ENCODE measurements around the gene GIPC1. TPM values are rescaled to one million over a fixed set of nuclear protein-coding genes. Genes with fewer than 3 reads are reported as not detected.

The GIPC1 gene
- total and polyA plus RNA-seq, 9 of the 15 experiments (the other 6 are each of a cell fraction or from before 2014, with no cell fraction given) = 0.49 to 54.7 (median 24.8) TPM

DNA sequence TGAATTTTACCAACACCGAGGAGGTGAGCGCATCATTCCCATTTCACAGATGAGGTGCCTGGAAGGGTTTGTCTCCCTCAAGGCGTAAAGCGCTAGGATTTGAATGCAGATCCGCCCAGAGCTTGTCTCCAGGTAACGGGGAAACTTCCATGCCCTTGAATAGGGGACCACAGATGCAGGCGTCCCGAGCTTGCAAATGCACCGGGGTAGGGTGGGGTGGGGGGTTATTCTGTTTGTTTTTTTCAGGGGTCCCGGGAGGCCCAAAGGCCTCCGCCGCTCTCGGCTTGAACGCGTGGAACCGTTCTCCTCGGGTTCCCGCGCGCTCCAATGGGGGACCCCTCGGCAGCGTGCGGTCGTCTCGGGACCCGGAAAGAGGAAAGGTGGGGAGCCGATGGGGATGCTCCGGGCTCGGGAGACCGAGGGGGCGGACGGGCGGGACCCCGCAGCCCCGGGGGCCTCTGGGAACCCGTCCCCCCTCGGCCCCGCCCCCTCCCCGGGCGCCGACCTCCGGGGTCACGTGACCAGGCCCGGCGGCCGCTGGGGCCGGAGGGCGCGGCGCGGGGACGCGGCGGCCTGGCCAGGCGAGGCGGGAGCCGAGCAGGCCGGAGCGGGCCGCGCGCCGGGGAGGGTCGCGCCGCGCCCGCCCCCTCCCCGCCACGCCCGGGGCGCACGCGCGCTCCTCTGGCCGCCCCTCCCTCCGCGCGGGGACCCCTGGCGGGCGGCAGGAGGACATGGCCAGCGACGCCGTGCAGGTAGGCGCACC is 63.0 kb downstream of the GIPC1 start, which contains the start of gene PKN1 (continued):
- TF ChIP-seq KLF6 (CRISPR knock-in tag; IDR thresholded peaks at IDR 0.05; ENCODE audit: borderline replicate concordance) (no peak), GATAD2B (IDR thresholded peaks at IDR 0.05; ENCODE audit: borderline replicate concordance) (0 out of 2 replicates have a peak, but pooled peaks have one; percentile 17), BHLHE40 (IDR thresholded peaks at IDR 0.05; ENCODE audit: low read length) (peak; percentile 54), CBX3 (IDR thresholded peaks at IDR 0.05; ENCODE audit: borderline replicate concordance in 1 of 2, low read length in 2 of 2) (0 out of 3 replicates have a peak, but pooled peaks of 1 of the 2 experiments have one; percentile 10), MBD2 (IDR thresholded peaks at IDR 0.05; ENCODE audit: borderline replicate concordance, low read depth) (no peak), ZBTB1 (CRISPR knock-in tag; IDR thresholded peaks at IDR 0.05; ENCODE audit: borderline replicate concordance, low read depth) (peak; percentile 19; the same call in 1 of the 2 replicates), CBX1 (IDR thresholded peaks at IDR 0.05; ENCODE audit: low read depth) (0 out of 2 replicates have a peak, but pooled peaks have one; percentile 32), CCNT2 (IDR thresholded peaks at IDR 0.05; ENCODE audit: borderline replicate concordance, extremely low read depth, insufficient read length, low read depth, low read length) (peak; percentile 46)
- TF ChIP-seq, protein P1, sequence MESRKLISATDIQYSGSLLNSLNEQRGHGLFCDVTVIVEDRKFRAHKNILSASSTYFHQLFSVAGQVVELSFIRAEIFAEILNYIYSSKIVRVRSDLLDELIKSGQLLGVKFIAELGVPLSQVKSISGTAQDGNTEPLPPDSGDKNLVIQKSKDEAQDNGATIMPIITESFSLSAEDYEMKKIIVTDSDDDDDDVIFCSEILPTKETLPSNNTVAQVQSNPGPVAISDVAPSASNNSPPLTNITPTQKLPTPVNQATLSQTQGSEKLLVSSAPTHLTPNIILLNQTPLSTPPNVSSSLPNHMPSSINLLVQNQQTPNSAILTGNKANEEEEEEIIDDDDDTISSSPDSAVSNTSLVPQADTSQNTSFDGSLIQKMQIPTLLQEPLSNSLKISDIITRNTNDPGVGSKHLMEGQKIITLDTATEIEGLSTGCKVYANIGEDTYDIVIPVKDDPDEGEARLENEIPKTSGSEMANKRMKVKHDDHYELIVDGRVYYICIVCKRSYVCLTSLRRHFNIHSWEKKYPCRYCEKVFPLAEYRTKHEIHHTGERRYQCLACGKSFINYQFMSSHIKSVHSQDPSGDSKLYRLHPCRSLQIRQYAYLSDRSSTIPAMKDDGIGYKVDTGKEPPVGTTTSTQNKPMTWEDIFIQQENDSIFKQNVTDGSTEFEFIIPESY (CRISPR knock-in tag; IDR thresholded peaks at IDR 0.05) = peak; percentile 87; the same call in 1 of the 2 replicates
- TF ChIP-seq, protein P2, sequence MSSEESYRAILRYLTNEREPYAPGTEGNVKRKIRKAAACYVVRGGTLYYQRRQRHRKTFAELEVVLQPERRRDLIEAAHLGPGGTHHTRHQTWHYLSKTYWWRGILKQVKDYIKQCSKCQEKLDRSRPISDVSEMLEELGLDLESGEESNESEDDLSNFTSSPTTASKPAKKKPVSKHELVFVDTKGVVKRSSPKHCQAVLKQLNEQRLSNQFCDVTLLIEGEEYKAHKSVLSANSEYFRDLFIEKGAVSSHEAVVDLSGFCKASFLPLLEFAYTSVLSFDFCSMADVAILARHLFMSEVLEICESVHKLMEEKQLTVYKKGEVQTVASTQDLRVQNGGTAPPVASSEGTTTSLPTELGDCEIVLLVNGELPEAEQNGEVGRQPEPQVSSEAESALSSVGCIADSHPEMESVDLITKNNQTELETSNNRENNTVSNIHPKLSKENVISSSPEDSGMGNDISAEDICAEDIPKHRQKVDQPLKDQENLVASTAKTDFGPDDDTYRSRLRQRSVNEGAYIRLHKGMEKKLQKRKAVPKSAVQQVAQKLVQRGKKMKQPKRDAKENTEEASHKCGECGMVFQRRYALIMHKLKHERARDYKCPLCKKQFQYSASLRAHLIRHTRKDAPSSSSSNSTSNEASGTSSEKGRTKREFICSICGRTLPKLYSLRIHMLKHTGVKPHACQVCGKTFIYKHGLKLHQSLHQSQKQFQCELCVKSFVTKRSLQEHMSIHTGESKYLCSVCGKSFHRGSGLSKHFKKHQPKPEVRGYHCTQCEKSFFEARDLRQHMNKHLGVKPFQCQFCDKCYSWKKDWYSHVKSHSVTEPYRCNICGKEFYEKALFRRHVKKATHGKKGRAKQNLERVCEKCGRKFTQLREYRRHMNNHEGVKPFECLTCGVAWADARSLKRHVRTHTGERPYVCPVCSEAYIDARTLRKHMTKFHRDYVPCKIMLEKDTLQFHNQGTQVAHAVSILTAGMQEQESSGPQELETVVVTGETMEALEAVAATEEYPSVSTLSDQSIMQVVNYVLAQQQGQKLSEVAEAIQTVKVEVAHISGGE (CRISPR knock-in tag; IDR thresholded peaks at IDR 0.05) = peak in 1 of 3 experiments; percentile 72; a peak in 2 of 6 replicates
- TF ChIP-seq, protein P3, sequence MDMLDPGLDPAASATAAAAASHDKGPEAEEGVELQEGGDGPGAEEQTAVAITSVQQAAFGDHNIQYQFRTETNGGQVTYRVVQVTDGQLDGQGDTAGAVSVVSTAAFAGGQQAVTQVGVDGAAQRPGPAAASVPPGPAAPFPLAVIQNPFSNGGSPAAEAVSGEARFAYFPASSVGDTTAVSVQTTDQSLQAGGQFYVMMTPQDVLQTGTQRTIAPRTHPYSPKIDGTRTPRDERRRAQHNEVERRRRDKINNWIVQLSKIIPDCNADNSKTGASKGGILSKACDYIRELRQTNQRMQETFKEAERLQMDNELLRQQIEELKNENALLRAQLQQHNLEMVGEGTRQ (CRISPR knock-in tag; IDR thresholded peaks at IDR 0.05) = peak; percentile 76
- TF ChIP-seq, protein P4, sequence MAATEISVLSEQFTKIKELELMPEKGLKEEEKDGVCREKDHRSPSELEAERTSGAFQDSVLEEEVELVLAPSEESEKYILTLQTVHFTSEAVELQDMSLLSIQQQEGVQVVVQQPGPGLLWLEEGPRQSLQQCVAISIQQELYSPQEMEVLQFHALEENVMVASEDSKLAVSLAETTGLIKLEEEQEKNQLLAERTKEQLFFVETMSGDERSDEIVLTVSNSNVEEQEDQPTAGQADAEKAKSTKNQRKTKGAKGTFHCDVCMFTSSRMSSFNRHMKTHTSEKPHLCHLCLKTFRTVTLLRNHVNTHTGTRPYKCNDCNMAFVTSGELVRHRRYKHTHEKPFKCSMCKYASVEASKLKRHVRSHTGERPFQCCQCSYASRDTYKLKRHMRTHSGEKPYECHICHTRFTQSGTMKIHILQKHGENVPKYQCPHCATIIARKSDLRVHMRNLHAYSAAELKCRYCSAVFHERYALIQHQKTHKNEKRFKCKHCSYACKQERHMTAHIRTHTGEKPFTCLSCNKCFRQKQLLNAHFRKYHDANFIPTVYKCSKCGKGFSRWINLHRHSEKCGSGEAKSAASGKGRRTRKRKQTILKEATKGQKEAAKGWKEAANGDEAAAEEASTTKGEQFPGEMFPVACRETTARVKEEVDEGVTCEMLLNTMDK (IDR thresholded peaks at IDR 0.05; ENCODE audit: borderline replicate concordance, insufficient read depth, low read depth, low read length, poor library complexity, severe bottlenecking) = peak; percentile 64
- TF ChIP-seq, protein P5, sequence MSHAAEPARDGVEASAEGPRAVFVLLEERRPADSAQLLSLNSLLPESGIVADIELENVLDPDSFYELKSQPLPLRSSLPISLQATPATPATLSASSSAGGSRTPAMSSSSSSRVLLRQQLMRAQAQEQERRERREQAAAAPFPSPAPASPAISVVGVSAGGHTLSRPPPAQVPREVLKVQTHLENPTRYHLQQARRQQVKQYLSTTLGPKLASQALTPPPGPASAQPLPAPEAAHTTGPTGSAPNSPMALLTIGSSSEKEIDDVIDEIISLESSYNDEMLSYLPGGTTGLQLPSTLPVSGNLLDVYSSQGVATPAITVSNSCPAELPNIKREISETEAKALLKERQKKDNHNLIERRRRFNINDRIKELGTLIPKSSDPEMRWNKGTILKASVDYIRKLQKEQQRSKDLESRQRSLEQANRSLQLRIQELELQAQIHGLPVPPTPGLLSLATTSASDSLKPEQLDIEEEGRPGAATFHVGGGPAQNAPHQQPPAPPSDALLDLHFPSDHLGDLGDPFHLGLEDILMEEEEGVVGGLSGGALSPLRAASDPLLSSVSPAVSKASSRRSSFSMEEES (CRISPR knock-in tag; IDR thresholded peaks at IDR 0.05) = peak; percentile 94

All from K562 (cell line).